HG02973 (cell line): ENCODE measurements around the gene GPC6.
"Not testable (repeated sequence)": the region's sequence is repeated elsewhere in the genome, so short reads cannot be mapped to it uniquely, and the experiment has no call there.

Source experiments
- ATAC-seq: cut with Tn5 transposase; IDR thresholded peaks from one replicate; pipeline ENCODE4 v1.9.1; 2021; ENCODE audit warnings: moderate library complexity; ENCODE audit not compliant: unreplicated experiment

GPC6 gene

DNA sequence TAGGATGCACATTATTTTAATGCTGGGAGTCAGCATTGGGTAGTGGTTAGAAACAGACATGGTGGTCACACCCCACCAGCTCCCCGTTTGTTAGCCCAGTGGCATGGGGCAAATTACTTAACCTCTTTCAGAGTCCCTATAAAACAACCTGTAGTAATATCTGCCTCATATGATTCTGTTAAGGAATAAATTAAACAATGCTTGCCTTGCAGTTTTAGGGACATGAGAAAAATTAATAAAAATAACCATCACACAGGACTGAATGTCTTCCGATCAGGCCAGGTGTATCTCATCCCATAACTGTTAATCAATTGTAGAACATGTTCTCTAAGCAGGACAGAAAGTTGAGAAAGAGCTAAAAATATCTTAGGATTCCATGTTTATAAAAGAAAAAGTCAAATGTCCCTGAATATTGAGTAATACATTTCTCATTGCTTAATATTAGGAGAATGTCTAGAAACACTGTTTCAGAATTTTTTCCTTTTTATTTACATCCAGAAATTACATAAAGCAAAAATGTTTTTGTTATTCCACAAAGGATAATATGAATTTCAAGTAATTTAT, 196.5 kb downstream of the GPC6 start:
- no peak for ATAC-seq

DNA sequence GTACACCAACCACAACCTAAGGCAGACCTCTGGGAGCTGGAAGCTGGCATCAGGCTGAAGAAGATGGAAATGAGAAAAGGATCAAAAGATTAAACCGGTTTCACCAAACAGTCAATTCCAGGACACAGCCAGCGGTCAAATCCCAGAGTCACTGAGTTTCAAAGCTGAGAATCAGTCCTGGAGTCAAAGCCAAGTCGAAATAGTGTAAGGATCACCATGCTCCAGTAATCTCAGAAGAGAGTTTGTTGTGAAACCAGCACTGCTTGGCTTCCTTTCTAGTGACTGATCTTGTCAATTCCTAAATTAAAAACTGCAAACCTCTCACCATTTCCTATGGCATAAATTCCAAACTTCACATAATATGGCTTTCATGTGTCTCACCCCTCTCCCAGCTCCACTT, 198.8 kb downstream of the GPC6 start:
- no peak for ATAC-seq

DNA sequence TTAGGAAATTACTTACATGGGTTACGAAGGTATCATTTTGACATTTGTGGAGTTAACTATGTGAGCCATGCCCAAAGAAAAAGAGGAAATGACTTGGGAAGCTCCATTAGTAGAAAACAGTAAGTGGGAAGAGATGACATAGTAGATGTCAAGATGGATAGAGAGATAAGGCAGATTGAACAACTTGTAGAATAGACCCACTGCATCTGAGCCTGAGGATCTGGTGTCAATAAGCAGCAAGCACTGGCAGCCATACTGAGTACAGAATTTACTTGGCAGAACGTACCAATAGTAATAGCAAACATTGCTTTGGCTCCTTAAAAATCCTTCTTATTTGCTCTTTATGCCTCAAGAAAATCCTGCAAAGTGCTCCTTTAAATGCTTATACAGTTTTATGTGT, 203.8 kb downstream of the GPC6 start:
- no peak for ATAC-seq

DNA sequence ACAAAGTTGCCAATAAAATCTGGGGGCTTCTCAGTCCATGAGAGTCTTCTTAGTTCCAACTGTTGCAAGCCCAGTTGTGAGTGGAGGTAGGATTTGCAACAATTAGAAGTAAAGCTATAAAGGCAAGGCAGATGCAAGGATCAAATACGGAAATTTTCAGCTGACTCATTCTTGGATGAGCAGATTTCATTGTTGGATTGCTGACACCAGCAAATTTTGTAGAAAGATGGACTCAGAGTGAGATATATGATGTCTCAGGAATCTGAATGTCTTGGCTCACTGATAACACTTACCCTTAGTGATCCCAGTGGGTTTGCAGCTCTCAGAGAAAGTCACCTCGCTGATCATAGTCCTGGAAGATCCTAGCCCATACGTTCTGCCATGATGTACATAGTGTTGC, 209.0 kb downstream of the GPC6 start:
- no peak for ATAC-seq

DNA sequence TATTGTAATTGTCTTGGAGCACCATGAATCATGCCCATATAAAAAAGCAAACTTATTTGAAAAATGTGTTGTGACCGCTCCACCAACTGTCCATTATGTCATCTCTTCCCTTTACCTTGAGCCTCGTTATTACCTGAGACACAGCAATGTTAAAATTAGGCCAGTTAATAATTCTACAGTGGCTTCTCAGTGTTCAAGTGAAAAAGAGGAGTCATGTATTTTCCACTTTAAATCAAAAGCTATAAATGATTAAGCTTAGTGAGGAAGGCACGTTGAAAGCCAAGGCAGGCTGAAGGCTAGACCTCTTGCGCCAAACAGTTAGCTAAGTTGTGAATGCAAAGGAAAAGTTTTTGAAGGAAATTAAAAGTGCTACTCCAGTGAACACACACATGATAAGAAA, 210.5 kb downstream of the GPC6 start:
- ATAC-seq: no peak

DNA sequence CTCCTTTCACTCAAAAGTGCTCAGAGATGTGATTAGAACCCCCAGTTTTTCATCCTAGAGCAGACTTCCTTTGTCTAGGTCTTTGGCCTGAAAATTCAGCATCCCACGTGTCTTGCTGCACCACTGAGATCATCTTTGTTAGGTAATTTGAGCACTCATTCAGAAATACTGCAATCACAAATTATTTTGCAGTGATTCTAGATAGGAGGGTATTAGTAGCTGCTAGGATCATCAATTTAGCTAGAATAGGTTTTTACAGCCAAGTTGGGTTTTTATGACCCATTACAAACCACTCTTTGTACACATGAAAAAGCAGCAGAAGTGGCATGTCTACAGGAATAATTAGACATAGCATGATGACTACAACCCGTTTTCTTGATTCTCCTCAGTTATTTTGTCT, 219.6 kb downstream of the GPC6 start:
- no peak for ATAC-seq

DNA sequence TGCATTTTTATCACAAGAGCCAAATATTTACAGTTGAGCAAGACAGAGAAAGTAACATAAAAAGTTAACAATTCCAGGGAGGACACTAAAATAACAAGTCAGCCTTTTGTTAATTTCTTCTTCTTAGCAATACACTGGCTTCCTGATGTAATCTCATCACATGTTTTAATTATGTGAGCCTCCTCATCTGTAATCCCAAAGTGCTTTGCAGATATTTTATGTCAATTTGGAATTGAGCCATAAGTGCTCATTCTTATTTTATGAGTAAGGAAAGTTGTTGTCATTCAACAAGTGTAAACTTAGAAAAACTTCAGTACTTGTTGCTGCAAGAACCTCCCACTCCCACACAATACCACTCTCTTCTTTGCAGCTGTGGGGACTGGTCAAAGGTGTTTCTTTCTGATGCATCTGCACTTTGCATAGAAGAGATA, 223.6 kb downstream of the GPC6 start:
- ATAC-seq: no peak

DNA sequence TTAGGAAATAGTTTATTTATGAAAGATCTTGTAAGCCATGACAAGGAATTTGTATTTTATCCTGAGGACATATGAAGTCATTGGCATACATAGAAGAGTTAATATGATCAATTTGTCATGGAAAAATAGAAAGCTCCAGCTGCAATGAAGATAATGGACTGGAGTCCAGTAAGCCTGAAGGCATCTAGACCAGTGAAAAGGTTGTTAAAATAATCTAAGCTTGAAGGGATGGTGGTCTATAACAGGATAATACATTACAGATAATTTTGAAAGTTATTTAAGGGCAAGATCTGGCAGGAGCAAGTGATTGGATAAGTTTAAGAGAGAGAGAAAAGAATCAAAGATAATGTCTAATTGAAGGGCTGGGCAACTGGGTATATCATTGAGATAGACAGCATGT, 224.2 kb downstream of the GPC6 start:
- ATAC-seq: no peak

DNA sequence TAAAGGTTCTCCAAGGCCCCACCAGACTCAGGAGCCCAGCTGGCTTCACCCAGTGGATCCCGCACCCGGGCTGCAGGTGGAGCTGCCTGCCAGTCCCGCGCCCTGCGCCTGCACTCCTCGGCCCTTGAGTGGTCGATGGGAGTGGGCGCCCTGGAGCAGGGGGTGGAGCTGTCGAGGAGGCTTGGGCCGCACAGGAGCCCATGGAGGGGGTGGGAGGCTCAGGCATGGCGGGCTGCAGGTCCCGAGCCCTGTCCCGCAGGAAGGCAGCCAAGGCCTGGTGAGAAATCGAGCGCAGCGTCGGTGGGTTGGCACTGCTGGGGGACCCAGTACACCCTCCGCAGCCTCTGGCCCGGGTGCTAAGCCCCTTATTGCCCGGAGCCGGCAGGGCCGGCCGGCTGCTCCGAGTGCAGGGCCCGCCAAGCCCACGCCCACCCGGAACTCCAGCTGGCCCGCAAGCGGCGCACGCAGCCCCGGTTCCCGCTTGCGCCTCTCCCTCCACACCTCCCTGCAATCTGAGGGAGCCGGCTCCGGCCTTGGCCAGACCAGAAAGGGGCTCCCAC, 228.1 kb downstream of the GPC6 start:
- ATAC-seq: not testable (repeated sequence)

DNA sequence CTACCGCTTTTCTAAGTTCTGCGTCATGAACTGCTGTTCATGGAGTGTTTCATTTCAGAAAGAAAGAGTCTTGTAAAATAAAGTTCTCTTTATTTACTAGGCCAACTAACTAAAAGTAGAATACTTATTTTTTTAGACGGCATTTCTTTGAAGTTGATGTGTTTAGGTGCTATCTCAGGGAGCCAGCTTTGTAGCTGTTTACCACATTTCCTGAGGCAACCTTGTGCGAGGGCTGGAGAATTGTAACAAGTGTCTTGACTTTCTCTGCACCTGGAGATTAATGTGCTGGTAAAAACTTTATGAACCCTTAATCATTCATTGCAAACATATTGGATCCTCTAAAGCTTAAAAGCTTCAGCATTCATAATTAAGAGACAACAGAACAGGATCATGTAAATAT, 229.3 kb downstream of the GPC6 start:
- no peak for ATAC-seq

DNA sequence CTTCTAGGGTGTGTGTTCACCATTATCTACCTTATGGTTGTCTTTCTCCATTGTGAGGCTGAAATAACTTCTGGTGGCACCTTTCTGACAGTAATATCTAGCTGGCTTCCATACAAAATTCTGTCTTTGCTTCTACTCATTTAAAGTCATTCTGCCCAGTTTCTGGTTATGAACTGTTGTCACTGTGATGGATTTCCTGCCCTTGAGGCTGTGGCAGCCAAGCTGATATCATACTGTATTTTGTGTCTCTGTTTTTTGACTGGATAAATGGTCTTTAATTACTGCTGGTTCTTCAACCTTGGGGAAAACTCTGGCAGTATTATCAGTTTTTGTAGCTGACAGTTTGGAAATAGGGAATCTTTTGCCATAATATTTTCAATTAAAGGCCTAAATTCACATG, 233.4 kb downstream of the GPC6 start:
- no peak for ATAC-seq

DNA sequence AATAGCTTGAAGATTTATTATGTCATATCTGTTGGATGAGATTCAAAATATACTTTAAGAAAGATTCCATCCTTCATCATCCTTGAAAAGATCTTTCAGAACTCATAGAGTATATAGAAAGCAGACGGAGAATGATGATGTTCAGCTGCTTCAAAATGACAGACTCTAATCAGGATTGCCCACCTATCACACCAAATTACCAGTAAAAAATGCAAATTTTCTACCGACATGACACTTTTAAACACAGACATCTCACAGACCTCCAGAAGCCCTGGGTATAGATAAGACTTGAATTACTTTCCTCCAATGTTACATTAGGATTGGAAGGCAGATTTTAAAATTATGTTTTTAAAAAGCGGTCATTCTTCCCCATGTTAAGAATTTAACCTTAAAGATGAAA, 235.5 kb downstream of the GPC6 start:
- ATAC-seq: no peak

DNA sequence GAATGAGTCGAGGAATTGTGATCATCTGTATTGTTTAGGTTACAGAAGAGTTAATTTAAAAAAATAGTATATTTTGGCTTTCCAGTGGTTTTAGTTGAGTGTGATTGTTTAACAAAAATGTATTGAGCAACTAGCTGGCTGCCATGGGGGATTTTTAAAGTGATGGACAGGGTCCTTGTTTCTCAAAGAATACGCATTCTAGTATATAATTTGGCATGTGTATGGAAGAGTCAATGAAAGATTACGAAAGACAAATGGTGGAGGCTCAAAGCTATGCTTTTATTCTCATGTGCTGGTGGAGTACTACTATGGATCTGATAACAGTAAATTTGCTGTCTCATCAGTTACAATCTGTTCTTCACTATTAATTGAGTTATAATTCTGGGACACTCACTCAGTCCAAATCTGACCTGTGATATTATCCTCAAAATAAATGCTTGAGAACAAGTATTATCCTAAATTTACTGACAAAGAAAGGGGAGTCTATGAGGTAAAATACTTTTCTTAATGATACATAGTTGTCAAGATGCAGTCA, 240.0 kb downstream of the GPC6 start:
- ATAC-seq: no peak

DNA sequence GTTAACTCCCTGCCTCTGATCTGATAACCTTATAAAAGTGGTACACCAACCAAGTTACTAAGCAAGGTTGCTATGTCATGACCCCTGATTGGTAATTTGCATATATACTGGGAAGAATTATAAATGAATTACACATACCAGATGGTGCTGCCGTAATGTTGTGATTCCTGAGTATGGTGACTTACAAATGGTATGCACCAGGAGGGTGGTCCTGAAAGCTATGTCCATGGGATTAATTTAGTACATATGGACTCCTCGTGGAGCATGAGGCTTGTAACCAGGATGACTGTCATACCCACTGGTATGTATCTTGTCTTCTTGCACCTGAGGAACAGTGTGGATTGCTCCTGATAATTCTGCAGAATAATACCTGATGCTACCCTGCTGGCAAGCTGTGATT, 240.6 kb downstream of the GPC6 start:
- ATAC-seq: no peak

DNA sequence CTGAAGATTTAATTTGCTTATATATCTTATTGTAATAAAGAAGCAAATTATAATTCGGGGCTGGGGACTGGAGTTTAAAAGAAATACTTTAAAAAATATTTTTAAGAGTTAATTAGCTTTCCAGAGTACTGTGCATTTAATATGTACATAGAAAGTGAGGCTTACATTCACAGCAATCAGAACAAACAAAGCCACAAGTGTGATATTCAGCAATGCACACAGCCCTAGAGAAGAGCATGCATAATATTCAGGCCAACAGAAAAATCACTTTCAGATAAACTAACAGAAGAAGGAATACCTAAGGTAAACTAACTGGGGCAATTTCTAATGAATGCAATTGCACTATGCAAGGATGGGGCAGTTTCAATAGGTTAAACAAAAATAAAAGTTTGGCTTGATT, 241.8 kb downstream of the GPC6 start:
- no peak for ATAC-seq

DNA sequence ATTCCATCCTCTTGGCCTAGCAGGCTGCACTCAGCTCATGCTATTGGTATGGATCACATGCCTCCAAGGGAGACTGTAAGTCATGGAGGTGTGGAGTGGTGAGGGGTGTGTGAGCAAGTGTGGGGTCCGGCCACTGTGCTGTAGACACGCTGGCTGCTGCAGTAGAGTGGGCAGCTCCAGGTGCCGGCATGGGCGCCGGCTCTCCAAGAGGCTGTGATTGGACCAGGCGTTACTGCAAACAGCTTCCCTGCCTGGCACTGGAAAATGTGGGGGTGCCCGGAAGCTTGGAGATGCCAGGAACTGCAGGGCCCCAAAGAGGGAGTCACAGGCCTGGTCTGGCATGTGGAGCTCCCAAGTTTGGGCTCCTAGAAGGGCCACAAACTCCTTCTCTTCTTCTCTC, 245.7 kb downstream of the GPC6 start:
- no peak for ATAC-seq

DNA sequence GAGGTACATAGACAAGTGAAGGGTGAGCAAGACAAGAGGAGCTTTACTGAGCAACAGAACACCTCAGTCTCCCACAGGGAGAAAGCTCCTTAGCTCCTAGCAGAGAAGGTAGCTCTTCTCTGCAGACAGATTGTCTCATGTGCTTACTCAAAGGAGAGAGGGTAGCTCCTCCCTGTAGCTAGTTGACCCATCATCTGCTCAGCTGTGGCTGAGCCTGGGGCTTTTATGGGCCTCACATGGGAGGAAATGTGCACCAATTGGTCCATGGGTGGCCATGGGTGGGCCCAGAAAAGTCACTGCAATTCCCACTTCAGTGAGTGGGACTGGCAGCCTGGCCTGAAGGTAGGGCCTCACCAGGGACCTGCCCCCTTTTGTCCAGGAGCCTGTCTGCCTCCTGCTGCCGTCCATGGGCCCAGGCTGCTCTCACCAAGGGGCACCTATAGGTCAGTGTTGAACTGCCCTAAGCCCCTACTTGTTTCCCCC, 246.2 kb downstream of the GPC6 start:
- ATAC-seq: no peak

DNA sequence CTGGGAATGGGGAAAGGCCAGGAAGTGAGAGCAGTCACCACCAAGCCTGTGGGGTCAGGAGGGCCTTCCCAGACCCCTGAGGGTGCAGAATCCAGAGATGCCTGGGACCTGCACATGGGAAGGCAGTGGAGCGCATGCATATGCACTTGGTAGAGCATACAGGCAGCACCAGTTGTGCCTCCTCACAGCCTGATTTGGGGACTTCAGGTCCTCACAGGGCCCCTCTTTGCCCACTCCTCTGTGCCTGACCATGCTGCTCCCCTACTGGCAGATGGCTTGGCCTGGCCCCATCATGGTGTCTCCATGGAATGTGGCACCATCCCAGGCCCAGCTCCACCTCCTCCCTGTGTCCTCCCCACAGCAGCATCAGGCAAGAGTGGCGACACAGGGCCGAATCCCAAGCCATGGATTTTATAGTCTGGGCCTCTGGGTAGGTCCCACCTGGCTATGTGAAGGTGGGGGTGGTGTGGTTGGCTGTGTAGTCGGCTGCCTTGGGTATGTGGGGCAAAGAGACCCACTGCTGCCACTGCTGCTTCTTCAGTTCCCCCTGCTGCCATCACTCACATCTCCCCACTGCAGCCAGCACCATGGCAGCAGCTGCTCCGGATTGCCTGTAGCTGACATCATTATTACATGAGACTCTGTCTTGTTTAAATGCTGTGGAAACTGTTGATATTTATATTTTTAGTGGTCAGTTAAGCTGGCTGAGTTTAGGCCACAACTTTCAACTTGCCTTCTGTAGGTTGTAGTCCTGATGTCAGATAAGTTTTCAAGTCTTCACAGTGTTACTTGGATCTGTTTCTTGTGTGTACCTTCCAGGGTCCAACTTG, 247.0 kb downstream of the GPC6 start:
- ATAC-seq: no peak

DNA sequence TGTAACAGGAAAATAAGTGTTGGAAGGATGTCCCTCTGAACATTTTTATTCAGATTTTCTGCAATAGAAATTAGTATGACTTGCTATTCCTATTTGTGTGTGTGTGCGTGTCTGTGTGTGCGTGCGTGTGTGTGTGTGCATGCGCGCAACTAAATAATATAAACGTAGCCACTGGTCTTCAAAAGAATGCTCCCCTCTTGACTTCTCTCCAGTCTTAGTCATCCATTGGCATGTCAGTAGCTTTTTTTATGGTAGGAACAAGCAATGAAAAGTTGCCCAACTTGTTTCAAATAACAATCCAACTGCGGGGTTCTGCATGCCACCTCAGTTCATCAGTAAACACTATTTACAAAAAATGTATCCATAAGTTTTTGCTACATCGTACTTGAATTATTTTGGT, 249.6 kb downstream of the GPC6 start:
- ATAC-seq: no peak

DNA sequence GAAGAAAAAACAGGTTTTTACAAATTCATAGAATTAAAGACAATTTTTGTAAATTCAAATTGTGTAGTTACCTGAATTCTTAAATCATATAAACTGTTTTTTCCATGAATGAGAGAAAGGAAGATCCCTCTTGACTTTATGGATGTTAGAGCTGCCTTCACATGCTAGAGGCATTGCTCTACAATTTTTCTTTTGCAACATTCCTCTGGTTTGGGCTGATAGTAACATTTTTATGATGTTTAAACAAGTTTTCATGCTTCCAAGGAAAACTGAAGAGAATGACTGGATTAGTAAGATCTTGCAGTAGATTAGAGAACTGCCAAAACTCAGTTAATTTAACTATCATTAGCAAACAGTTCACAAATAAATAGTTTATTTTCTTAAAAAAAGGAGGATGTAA, 250.6 kb downstream of the GPC6 start:
- ATAC-seq: no peak

DNA sequence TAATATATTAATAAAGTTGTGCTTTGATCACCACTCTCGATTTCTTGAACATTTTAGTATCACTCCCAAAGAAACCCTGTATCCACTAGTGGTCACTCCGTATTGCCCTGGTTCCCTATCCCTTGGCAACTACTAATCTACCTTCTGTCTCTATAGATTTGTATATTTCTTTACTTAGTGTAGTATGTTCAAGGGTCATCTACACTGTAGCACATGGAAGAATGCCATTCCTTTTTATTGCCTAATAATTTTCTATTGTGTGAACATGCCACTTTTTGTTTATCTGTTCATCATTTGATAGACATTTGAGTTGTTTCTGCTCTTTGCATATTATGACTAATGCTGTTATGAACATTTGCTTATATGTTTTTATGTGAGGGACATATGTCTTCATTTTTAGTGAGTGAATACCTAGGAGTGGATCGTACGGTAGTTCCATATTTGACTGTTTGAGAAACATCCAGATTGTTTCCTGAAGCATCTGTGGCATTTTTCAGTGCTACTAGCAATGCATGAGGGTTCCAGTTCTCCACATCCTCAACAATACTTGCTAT, 254.0 kb downstream of the GPC6 start:
- no peak for ATAC-seq

DNA sequence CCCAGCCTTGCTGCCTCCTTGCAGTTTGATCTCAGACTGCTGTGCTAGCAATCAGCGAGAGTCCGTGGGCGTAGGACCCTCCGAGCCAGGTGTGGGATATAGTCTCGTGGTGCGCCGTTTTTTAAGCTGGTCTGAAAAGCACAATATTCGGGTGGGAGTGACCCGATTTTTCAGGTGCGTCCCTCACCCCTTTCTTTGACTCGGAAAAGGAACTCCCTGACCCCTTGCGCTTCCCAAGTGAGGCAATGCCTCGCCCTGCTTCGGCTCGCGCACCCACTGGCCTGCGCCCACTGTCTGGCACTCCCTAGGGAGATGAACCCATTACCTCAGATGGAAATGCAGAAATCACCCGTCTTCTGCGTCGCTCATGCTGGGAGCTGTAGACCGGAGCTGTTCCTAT, 269.5 kb downstream of the GPC6 start:
- ATAC-seq: not testable (repeated sequence)
